KOPT-K1 (cell line): ENCODE results near the gene GOLGA8G.
"Not testable (repeated sequence)": the region's sequence is repeated elsewhere in the genome, so short reads cannot be mapped to it uniquely, and the experiment has no call there.

ENCODE experiments used
- H3K27ac ChIP-seq: fragments of 200-600 bp; sonication (generic); 2 replicates; pipeline ENCODE4 v1.5.1; 2016; ENCODE audit warnings: antibody characterized with exemption, mild to moderate bottlenecking, low read depth, low read length; ENCODE audit not compliant: poor library complexity, severe bottlenecking
- H3K36me3 ChIP-seq: fragments of 200-600 bp; sonication (generic); 2 replicates; pipeline ENCODE4 v1.5.1; 2017; ENCODE audit warnings: antibody characterized with exemption, mild to moderate bottlenecking, low read length, moderate library complexity; ENCODE audit not compliant: insufficient read depth
- H3K9me3 ChIP-seq: fragments of 200-600 bp; sonication (generic); 2 replicates; pipeline ENCODE4 v1.5.1; 2017; ENCODE audit warnings: antibody characterized with exemption, low read length, mild to moderate bottlenecking; ENCODE audit not compliant: insufficient read depth, poor library complexity, severe bottlenecking

The GOLGA8G gene, protein sequence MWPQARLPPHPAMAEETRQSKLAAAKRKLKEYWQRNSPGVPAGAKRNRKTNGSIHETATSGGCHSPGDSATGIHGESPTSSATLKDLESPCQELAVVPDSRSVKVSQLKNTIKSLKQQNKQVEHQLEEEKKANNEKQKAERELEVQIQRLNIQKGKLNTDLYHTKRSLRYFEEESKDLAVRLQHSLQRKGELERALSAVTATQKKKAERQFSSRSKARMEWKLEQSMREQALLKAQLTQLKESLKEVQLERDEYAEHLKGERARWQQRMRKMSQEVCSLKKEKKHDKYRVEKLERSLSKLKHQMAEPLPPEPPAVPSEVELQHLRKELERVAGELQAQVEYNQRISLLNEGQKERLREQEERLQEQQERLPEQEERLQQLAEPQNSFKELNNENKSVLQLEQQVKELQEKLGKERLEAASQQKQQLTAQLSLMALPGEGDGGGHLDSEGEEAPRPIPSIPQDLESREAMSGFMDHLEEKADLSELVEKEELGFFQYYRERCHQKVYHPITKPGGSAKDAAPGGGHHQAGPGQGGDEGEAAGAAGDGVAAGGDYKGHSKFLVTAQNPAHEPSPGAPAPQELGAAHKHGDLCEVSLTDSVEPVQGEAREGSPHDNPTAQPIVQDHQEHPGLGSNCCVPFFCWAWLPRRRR

DNA sequence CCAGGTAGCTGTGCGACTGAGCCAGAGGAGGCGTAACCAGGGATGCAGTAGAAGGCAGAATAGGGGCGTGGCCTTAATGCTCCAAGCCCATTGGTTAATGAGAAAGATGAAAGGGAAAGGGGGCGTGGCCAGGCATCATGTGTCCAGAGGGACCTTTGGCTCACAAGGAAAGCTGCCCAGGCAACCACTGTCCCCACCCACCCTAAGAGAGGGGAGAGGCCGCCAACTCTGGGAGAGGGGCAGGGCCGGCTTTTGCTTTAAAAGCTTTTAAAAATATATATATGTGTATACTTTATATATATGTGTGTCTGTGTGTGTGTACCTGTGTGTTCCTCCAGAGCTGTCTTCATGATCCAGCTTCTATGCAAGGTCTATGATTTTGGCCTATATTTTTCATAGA is at the start of gene GOLGA8G:
GOLGA8G (minus strand) TSS at position 18 of the 400 bp plus-strand sequence. CDS start 62 bp downstream, outside the sequence.
- not testable (repeated sequence) for H3K9me3 ChIP-seq, H3K27ac ChIP-seq, H3K36me3 ChIP-seq

DNA sequence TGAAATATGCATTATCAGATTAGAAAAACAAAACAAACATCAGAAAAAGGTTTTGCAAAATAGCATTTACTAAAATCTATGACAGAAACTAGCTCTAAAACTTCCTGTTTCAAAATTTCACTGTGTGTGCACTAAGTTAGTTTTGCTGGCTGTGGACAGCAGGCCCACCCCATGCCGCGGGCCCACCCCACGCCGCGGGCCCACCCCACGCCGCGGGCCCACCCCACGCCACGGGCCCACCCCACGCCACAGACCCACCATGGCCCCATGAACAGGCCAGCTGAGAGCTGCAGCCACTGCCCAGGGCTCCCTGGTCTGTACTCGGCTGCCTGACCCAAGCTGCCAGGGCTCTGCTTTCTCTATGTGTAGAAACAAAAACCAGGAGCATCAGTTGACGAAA is 40.6 kb upstream of the GOLGA8G start:
- not testable (repeated sequence) for H3K27ac ChIP-seq, H3K36me3 ChIP-seq, H3K9me3 ChIP-seq

DNA sequence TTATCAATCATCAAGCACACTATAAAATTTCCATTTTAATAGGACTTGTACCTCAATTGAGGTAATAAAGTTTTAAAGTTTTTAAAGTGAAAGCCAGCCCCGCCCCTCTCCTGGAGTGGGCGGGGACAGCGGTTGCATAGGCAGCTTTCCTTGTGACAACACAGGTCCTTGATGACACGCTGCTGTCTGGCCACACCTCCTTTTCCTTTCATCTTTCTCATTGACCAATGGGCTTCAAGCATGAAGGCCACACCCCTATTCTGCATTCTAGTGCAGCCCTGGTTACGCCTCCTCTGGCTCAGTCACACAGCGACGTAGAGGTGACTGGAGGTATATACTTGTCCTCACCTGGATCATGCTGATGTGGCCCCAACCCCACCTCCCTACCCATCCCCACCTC is 20.5 kb upstream of the GOLGA8G start, which contains the start of gene GOLGA6L25:
GOLGA6L25 (plus strand) TSS at position 301 of the 400 bp plus-strand sequence; CDS start at position 362, 61 bp downstream.
- H3K9me3 ChIP-seq: not testable (repeated sequence)

DNA sequence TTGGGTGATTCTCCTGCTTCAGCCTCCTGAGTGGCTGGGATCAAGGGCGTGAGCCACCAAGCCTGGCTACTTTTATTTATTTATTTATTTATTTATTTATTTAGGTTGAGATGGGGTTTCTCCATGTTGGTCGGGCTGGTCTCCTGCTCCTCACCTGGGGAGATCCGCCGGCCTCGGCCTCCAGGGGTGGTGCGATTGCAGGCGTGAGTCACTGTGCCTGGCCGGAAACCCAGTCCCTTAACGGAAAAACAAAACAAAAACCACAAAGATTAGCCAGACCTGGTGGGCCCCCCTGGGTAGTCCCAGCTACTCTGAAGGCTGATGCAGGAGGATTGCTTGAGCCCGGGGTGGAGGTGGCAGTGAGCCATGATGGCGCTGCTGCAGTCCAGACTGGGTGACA is 17.6 kb downstream of the GOLGA8G start:
- H3K36me3 ChIP-seq, H3K9me3 ChIP-seq, H3K27ac ChIP-seq: not testable (repeated sequence)

More for the DNA sequence above, 20.5 kb upstream of the GOLGA8G start, which contains the start of gene GOLGA6L25:
- not testable (repeated sequence) for H3K36me3 ChIP-seq, H3K27ac ChIP-seq

DNA sequence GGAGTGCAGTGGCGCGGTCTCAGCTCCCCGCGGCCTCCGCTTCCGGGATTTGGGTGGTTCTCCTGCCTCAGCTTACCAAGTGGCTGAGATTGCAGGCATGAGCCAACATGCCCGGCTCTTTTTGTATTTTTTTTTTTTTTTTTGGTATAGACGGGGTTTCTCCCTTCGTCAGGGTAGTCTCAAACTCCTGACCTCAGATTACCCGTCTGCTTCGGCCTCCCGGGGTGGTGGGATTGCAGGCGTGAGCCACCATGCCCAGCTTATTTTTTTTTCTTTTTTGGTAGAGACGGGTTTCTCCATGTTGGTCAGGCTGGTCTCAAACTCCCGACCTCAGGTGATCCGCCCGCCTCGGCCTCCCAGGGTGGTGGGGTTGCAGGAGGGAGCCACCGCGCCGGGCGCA is 18.6 kb downstream of the GOLGA8G start:
- not testable (repeated sequence) for H3K9me3 ChIP-seq, H3K27ac ChIP-seq, H3K36me3 ChIP-seq

DNA sequence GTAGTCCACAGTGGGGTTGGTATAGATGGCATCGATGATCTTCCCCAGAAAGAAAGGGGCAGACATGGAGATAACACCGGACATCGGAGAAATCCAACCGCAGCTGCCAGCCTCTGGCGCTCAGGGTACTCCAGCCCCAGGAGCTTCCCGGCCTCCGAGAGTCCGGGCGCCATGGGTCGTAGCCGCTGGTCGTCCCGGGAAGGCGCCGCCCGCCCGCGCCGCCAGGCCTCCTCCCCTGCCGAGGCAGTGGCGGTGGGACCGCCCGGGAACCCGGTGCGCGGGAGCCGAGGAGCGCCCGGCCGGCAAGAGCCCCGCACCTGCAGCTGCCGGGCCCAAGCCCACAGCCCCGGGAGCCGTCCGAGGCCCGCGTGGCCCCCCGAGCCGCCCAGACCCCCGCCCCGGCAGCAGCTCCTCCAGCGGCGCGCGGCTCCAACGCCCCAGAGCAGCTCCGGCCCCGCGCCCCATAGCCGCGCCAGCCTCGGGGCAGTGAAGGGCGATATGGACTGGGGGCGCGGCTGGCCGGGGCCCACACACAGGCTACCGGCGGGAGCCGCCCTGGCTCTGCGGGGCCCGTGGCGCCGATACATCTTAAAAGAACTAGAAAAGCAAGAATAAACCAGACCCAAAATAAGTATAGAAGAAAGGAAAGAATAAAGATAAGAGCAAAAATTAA is 24.4 kb downstream of the GOLGA8G start:
- not testable (repeated sequence) for H3K36me3 ChIP-seq, H3K27ac ChIP-seq, H3K9me3 ChIP-seq

DNA sequence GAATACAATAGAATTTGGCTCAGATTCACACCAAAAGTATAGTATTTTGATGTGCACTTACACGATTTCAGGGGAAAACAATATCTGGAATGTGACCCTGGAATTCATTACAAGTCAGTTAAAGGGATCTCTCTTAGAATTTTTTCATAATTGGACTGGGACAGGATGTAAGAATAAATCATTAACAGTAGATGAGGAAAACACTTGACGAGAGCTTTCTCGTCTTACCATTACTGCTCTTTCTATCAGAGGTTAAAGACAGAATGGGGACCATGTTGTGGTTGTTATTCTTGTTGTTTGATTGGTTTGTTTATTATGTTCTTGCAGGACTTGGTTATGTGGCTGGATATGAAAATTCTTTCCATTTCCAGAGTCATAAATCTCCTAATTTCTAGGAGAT is 51.4 kb downstream of the GOLGA8G start:
- not testable (repeated sequence) for H3K9me3 ChIP-seq, H3K27ac ChIP-seq, H3K36me3 ChIP-seq
